ENCODE measurements around the gene EIF4B.

Gene EIF4B

GRCh38 chr12:53071591-53072551, 65.6 kb downstream of the EIF4B start:
- no peak for DNase-seq

DNA sequence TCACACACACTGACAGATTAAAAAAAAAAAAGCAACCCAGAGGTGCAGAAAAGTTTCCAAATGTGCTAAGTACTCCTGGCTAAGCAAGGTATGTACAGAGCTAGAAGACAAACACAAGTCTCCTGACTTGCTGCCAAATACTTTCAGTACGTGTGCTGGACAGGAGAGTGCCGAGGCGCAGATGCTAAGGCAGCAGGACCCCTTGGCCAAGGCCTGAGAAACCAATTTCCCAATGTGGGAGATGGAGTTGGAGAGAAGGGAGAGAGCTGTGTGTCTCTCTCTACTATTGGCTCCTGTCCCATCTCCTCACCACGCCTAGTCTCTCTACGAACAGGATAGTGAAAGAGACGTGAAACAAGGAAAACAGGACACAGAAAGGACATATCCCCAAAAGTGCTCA, 67.6 kb downstream of the EIF4B start:
- DNase-seq, result no peak

DNA sequence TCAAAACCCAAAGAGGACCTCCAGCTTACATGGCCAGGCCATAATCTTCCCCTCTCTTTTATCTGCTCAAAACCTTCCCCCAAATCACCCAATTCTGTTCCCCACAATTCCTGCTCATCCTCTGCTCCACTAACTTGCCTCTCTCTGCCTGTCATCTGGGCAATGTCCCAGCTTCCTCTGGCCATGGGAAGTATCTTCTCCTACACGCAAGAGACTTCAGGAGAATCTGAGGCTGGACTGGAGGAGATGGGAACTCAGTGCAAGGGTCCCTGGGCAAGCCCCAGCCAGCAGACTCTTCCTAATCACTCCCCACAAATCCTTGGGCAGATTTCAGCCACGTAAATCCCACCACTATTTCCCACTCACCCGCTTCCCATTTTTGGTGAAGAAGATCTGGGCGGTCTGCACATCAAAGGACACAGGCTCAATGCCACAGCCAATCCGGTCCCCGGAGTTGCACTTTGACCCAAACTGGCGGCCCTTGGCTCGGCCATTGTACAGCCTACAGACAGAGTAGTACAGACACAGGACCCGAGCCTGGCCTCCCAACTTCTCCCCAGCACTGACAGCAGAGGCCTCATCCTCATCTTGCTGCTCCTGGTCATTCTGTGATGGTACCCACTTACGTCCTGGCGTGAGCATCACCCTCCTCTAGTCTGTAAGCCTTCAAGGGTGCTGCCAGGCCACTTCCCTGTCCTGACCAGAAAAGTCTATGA, 68.2 kb downstream of the EIF4B start:
- no peak for DNase-seq

DNA sequence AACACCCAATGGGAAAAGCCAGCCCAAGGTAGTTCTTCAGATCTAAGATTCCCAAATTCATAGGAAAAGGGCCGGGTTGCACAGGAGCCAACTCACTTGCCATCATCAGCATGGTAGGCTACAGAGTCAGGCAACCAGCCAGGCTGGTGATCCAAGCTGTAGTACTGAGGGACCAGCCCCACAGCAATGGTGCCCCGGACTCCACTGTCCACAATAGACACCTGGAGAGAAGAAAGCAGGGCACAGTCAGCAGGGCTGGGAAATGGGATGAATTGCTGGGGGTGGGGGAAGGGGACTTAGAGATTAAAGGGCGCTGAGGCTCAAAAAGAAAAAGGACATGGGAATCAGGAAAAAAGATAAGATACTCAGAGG, 68.7 kb downstream of the EIF4B start:
- no peak for DNase-seq

- DNase-seq, result no peak
These were observed 70.2 kb downstream of the EIF4B start for GRCh38 chr12:53076461-53076860.

DNA sequence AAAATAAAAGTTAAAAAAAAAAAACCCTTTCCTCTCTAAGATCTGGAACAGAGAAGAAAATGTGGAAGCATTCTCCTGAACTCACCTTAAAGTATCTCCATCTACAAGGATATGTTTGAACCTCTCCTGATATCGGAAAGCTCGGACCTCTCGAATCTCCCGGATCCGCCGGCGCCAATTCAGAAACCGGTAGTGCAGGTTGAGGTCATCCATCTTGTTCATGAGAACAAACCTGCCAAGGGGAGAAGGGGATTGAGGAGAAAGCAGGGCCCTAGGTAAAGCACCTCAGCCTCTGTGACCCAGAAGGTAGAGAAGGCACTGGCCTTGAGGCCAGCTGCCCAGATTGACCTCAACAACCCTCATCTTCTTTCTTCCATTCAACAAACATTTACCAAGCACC, 70.8 kb downstream of the EIF4B start:
- no peak for DNase-seq

GRCh38 chr12:53078425-53079225, 72.4 kb downstream of the EIF4B start:
- no peak for DNase-seq

- peak; percentile 99 for DNase-seq
These were observed 73.2 kb downstream of the EIF4B start, which contains the start of gene SPRYD3 for GRCh38 chr12:53079226-53080117. Gene SPRYD3, minus strand, starts transcription at chr12:53079390. Its CDS starts 57 bp downstream, at chr12:53079333.

DNA sequence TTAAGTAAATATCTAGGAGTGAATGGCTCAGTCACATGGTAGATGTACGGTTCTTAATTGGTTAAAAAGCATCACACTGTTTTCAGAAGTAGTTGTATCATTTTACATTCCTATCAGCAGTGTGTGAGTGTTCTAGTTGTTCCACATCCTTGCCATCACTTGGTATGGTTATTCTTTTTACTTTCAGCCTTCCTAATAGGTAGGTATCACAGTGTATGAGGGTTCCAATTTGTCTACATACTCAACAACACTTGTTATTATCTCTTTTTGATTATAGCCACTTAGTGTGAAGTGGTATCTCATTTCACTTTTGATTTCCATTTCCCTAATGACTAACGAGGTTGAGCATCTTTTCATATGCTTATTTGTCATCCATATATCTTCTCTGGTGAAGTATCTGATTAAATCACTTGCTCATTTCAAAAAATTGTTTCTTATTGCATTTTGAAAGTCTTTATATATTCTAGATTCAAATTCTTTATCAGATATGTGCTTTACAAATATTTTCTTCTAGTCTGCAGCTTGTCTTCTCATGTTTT, 76.5 kb downstream of the EIF4B start:
- no peak for DNase-seq

DNA sequence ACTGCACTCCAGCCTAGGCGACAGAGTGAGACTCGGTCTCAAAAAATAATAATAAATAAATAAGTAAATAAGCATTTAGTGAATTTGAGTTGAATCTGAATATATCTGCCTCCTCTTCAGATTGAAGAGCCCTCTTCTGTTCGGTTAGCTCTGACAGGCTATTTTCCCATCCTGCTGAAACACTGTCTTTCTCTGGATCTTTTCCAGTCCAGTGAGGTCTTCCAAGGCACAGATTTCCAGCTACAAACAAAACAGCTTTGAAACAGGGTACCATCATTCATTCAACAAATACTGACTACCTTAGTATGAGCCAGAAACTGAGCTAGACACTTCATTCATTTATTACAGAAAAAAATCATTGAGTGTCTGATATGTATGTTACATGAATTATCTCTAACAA, 80.1 kb downstream of the EIF4B start:
- no peak for DNase-seq

GRCh38 chr12:53090105-53090504, 83.8 kb downstream of the EIF4B start:
- no peak for DNase-seq

- no peak for DNase-seq
These were observed 84.3 kb downstream of the EIF4B start for GRCh38 chr12:53090554-53090953.

DNA sequence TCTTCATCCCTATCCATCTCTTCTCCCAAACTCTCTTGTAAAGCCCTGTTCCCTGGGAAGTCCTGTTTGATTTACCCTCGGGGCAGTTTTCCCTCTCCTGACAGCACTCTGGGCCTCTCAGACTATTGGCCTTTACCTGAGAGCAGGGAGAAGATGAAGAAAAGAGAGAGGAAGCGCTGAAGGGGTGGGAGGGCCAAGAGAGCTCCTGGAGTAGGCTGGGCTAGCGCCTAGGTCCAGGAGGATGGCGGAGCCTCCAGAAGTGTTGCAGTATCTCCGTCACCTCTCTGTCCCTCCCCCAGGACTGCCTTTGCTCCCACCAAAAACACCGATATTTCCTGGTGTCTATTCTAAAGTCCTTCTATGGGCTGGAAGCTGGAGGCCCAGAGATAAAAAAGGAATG, 85.5 kb downstream of the EIF4B start:
- DNase-seq, result no peak

All from eye (tissue), 1 donor.